Dendritic cell treated with granulocyte-macrophage colony-stimulating factor and Interleukin-4, amounts not matched to agents 40 ng/mL and 50 ng/mL, for 4 days (primary cell): ENCODE measurements around the gene GPC6.

Experiments
- H3K27ac Mint-ChIP-seq: one replicate; pipeline ENCODE4 v1.8.0; 2022; ENCODE audit warnings: mild to moderate bottlenecking, mixed read lengths
- H3K27me3 Mint-ChIP-seq: one replicate; pipeline ENCODE4 v1.8.0; 2022; ENCODE audit warnings: mild to moderate bottlenecking, mixed read lengths
- H3K36me3 Mint-ChIP-seq: one replicate; pipeline ENCODE4 v1.8.0; 2022; ENCODE audit warnings: low read depth, mixed read lengths
- H3K4me1 Mint-ChIP-seq: one replicate; pipeline ENCODE4 v1.8.0; 2022; ENCODE audit warnings: low read depth, mixed read lengths
- H3K4me3 Mint-ChIP-seq: one replicate; pipeline ENCODE4 v1.8.0; 2022; ENCODE audit warnings: mild to moderate bottlenecking, moderate library complexity, mixed read lengths
- H3K9me3 Mint-ChIP-seq: one replicate; pipeline ENCODE4 v1.8.0; 2022; ENCODE audit warnings: mixed read lengths
- intact Hi-C: fragments of 100-400 bp; cut with micrococcal nuclease; formaldehyde crosslinking; loops from one replicate; pipeline ENCODE4 v1.15.0; 2022

GPC6 gene

DNA sequence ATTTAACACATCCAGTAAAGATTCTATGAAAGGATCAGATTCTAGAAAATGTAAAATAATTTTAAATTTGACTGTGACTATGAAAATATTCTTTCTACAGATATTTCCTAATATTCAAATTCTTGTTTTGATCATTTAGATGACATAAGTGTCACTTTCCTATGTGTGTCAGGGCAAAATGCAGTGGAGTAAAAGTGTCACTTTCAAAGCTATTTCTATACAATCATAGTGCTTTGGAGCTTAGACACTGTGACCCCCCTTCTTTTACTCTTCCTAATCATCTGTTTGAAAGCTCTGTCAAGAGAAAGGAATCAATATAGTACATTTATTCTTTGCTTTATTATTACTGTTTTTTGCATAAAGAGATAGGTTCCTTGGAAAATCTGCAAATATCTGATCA is 760.9 kb downstream of the GPC6 start:
- Mint-ChIP-seq H3K27ac (no peak overlapping the region), H3K4me3 (no peak overlapping the region), H3K9me3 (no peaks in the 10 kb centered on the region), H3K4me1 (no peaks in the 10 kb centered on the region), H3K27me3 (no peaks in the 10 kb centered on the region), H3K36me3 (no peaks in the 10 kb centered on the region)
- intact Hi-C loops, result no loop called here

- Mint-ChIP-seq H3K36me3 (no peaks in the 10 kb centered on the region), H3K4me1 (no peaks in the 10 kb centered on the region), H3K27me3 (no peaks in the 10 kb centered on the region), H3K4me3 (no peak overlapping the region), H3K27ac (no peak overlapping the region), H3K9me3 (no peaks in the 10 kb centered on the region)
- intact Hi-C loops, result no loop called here
Observed at GRCh38 chr13:93991569-93991968, 765.0 kb downstream of the GPC6 start.

- Mint-ChIP-seq H3K4me3 (no peak overlapping the region), H3K9me3 (peaks cover 10% of the 10 kb centered on the region), H3K4me1 (no peaks in the 10 kb centered on the region), H3K27ac (no peak overlapping the region), H3K36me3 (no peaks in the 10 kb centered on the region), H3K27me3 (no peaks in the 10 kb centered on the region)
- intact Hi-C loops, result no loop called here
Observed at GRCh38 chr13:93996481-93996880, 769.9 kb downstream of the GPC6 start.

- intact Hi-C loops, result no loop called here
- Mint-ChIP-seq H3K9me3 (peaks cover 5% of the 10 kb centered on the region), H3K4me1 (no peaks in the 10 kb centered on the region), H3K4me3 (no peak overlapping the region), H3K27me3 (no peaks in the 10 kb centered on the region), H3K36me3 (no peaks in the 10 kb centered on the region), H3K27ac (no peak overlapping the region)
Observed at GRCh38 chr13:94006296-94006695, 779.7 kb downstream of the GPC6 start.

DNA sequence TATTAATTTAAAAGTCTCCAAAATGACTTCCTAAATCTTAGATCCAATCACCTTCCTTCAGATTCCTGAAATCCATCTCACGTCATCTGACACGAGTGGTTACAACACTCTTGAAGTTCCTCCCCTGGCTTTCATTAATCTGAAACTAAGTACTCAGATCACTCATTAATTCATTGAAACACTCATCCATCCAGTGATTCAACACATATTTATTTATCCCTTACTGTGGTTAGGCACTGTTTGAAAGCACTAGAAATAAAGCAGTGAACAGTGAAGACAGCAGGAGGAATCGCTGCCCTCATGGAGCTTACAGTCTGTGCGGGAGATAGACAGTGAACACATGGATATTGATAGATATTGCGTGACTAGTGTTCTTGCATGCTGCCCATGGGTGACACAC is 780.5 kb downstream of the GPC6 start:
- no peaks in the 10 kb centered on the region for H3K27me3 Mint-ChIP-seq
- peaks cover 5% of the 10 kb centered on the region for H3K9me3 Mint-ChIP-seq
- intact Hi-C loops, result no loop called here
- no peaks in the 10 kb centered on the region for H3K4me1 Mint-ChIP-seq
- H3K36me3 Mint-ChIP-seq, result no peaks in the 10 kb centered on the region
- no peak overlapping the region for H3K27ac Mint-ChIP-seq
- no peak overlapping the region for H3K4me3 Mint-ChIP-seq

DNA sequence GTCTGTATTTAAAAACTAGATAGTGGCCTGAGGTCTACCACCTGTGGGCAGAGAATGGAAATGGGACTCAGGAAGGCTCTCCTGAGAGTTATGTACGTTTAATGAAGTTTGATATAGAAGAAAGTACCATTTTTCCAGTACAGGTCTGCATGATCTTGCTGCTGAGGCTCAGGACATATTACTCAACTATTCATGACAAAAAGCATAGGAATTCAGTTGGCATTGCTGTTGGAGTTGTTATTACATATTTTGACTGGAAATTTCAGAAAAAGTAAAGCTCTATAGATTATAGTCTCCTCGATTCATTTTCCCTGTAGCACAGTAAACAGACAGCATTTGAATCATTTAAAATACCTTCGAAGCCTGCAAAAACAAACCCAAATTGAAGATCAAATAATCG is 783.1 kb downstream of the GPC6 start:
- Mint-ChIP-seq H3K4me3 (no peak overlapping the region), H3K4me1 (no peaks in the 10 kb centered on the region), H3K36me3 (no peaks in the 10 kb centered on the region), H3K27me3 (no peaks in the 10 kb centered on the region), H3K9me3 (peaks cover 5% of the 10 kb centered on the region), H3K27ac (no peak overlapping the region)
- intact Hi-C loops, result no loop called here

DNA sequence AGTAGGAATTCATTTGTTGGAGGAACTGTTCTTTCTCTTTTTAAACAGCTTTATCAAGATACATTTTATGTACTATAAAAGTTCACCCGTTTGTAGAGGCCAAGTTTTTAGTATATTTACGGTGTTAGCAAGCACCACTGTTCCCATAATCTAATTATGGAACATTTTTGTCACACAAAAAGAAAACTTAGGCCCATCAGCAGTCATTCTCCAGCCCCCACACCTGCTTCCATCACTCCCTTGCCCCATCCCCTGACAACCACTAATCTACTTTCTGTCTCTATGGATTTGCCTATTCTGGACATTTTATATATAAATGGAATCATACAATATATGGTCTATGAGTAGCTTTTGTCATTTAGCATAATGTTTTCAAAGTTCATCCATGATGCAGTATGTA is 787.9 kb downstream of the GPC6 start:
- Mint-ChIP-seq H3K27ac (no peak overlapping the region), H3K4me3 (no peak overlapping the region), H3K27me3 (no peaks in the 10 kb centered on the region), H3K36me3 (no peaks in the 10 kb centered on the region), H3K9me3 (peaks cover 10% of the 10 kb centered on the region), H3K4me1 (no peaks in the 10 kb centered on the region)
- intact Hi-C loops, result no loop called here

DNA sequence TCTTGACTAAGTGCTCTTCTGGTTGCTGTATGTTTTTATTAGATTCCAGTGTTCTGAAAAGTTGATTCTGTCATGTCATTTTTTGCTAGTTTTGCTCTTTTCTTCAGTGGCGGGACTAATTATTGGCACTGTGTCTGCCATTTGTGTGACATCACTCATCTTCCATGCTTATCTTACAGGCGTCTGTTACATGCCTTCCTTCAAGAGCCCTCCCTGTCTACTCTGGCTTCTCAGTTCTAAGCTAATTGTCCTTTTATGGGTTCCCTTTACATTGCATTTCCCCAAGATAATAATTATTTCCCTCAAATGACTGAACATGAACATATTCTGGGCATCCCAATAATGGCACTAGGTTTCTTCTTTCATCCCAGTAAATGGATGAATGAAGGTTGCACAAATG is 793.8 kb downstream of the GPC6 start:
- H3K4me1 Mint-ChIP-seq, result no peaks in the 10 kb centered on the region
- H3K27me3 Mint-ChIP-seq, result no peaks in the 10 kb centered on the region
- no peak overlapping the region for H3K27ac Mint-ChIP-seq
- peaks cover 19% of the 10 kb centered on the region for H3K9me3 Mint-ChIP-seq
- H3K4me3 Mint-ChIP-seq, result no peak overlapping the region
- intact Hi-C loops, result no loop called here
- no peaks in the 10 kb centered on the region for H3K36me3 Mint-ChIP-seq

- Mint-ChIP-seq H3K36me3 (no peaks in the 10 kb centered on the region), H3K27ac (no peak overlapping the region), H3K4me3 (no peak overlapping the region), H3K9me3 (peaks cover 19% of the 10 kb centered on the region), H3K27me3 (no peaks in the 10 kb centered on the region), H3K4me1 (no peaks in the 10 kb centered on the region)
- intact Hi-C loops, result no loop called here
Observed at GRCh38 chr13:94020833-94021232, 794.2 kb downstream of the GPC6 start.

GRCh38 chr13:94028234-94028633 is 801.6 kb downstream of the GPC6 start:
- intact Hi-C loops, result no loop called here
- no peak overlapping the region for H3K4me3 Mint-ChIP-seq
- H3K27me3 Mint-ChIP-seq, result no peaks in the 10 kb centered on the region
- no peak overlapping the region for H3K27ac Mint-ChIP-seq
- no peaks in the 10 kb centered on the region for H3K4me1 Mint-ChIP-seq
- no peaks in the 10 kb centered on the region for H3K36me3 Mint-ChIP-seq
- H3K9me3 Mint-ChIP-seq, result peaks cover 10% of the 10 kb centered on the region

DNA sequence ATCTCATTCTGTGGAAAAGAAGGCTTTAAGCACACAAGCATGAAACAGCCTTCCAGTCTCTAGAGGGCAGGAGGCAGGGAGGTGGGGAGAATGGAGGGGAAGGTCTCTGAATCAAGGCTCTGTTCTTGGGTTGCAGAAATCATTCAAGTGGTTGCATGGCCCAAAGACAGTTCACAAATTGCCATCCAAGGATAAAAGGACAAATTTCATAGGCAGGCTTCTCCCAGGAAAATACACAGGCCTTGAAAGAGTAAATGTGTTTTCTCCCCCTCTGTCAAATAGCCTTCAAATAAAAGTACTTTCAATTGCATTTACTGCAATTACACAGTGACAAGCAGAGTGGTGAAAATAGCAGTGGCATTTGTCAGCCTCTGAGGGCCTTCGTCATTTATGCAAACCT is 802.0 kb downstream of the GPC6 start:
- Mint-ChIP-seq H3K4me3 (no peak overlapping the region), H3K4me1 (no peaks in the 10 kb centered on the region), H3K36me3 (no peaks in the 10 kb centered on the region), H3K9me3 (peaks cover 10% of the 10 kb centered on the region), H3K27me3 (no peaks in the 10 kb centered on the region), H3K27ac (no peak overlapping the region)
- intact Hi-C loops, result no loop called here

GRCh38 chr13:94030415-94031119 is 804.0 kb downstream of the GPC6 start:
- no peaks in the 10 kb centered on the region for H3K27me3 Mint-ChIP-seq
- H3K4me1 Mint-ChIP-seq, result no peaks in the 10 kb centered on the region

GRCh38 chr13:94031609-94032008 is 805.0 kb downstream of the GPC6 start:
- no peak overlapping the region for H3K4me3 Mint-ChIP-seq
- no peaks in the 10 kb centered on the region for H3K4me1 Mint-ChIP-seq
- no peaks in the 10 kb centered on the region for H3K27me3 Mint-ChIP-seq
- intact Hi-C loops, result no loop called here
- peaks cover 10% of the 10 kb centered on the region for H3K9me3 Mint-ChIP-seq
- H3K27ac Mint-ChIP-seq, result no peak overlapping the region
- no peaks in the 10 kb centered on the region for H3K36me3 Mint-ChIP-seq

More at GRCh38 chr13:94030415-94031119, 804.0 kb downstream of the GPC6 start:
- peaks cover 10% of the 10 kb centered on the region for H3K9me3 Mint-ChIP-seq
- no peak overlapping the region for H3K27ac Mint-ChIP-seq
- H3K4me3 Mint-ChIP-seq, result no peak overlapping the region
- H3K36me3 Mint-ChIP-seq, result no peaks in the 10 kb centered on the region
- intact Hi-C loops, result no loop called here

DNA sequence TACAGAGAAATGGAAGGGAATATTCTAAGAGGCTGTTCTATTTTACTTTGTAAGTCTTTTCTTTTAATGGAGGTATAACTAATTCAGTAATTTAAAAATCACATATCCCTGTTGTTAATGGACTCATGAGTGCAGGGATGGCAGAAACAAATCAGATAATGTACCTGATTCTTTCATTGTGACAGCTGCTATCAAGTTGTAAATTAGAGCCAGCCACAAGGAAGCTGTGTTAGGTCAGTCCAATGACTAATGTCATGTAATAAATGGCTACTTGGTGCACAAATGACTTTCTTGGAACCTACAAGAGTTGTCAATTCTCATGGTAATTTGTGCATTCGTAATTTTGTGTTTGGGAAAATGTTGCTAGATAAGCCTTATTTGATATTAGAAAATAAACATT is 806.5 kb downstream of the GPC6 start:
- no peaks in the 10 kb centered on the region for H3K36me3 Mint-ChIP-seq
- H3K27ac Mint-ChIP-seq, result no peak overlapping the region
- H3K4me3 Mint-ChIP-seq, result no peak overlapping the region
- H3K27me3 Mint-ChIP-seq, result no peaks in the 10 kb centered on the region
- H3K4me1 Mint-ChIP-seq, result no peaks in the 10 kb centered on the region
- peaks cover 10% of the 10 kb centered on the region for H3K9me3 Mint-ChIP-seq
- intact Hi-C loops, result no loop called here
